Loucy (cell line): ENCODE results near the gene CCNG2.

ENCODE experiments used
- H2AFZ ChIP-seq: fragments of 200-600 bp; sonication (generic); 2 replicates; pipeline ENCODE4 v1.6.0; 2016; ENCODE audit warnings: antibody characterized with exemption, mild to moderate bottlenecking, low read length, moderate library complexity
- H3F3A ChIP-seq: fragments of 200-600 bp; 2 replicates; pipeline ENCODE4 v1.6.0; 2016; ENCODE audit warnings: antibody characterized with exemption, low read depth, mild to moderate bottlenecking
- H3K27me3 ChIP-seq: fragments of 200-600 bp; sonication (generic); 2 replicates; pipeline ENCODE4 v1.6.1; 2014; ENCODE audit warnings: low read length, mild to moderate bottlenecking; ENCODE audit not compliant: insufficient read depth, poor library complexity, severe bottlenecking
- H3K36me3 ChIP-seq: fragments of 200-600 bp; sonication (generic); 2 replicates; pipeline ENCODE4 v1.6.1; 2016; ENCODE audit warnings: low read length; ENCODE audit not compliant: insufficient read depth
- H3K4me1 ChIP-seq: fragments of 200-600 bp; sonication (generic); 2 replicates; pipeline ENCODE4 v1.5.1; 2014; ENCODE audit warnings: low read length, mild to moderate bottlenecking; ENCODE audit not compliant: insufficient read depth, poor library complexity, severe bottlenecking
- H3K4me2 ChIP-seq: fragments of 200-600 bp; sonication (generic); 2 replicates; pipeline ENCODE4 v1.6.0; 2014; ENCODE audit warnings: antibody characterized with exemption, low read length, low read depth, mild to moderate bottlenecking; ENCODE audit not compliant: poor library complexity, severe bottlenecking
- H3K4me3 ChIP-seq: fragments of 200-600 bp; sonication (generic); 2 replicates; pipeline ENCODE4 v1.5.1; 2014; ENCODE audit warnings: low read length, mild to moderate bottlenecking, mixed read lengths; ENCODE audit not compliant: poor library complexity, severe bottlenecking
- H3K79me2 ChIP-seq: fragments of 200-600 bp; sonication (generic); 2 replicates; pipeline ENCODE4 v1.6.1; 2014; ENCODE audit warnings: low read length; ENCODE audit not compliant: insufficient read depth
- H3K9ac ChIP-seq: fragments of 200-600 bp; sonication (generic); 2 replicates; pipeline ENCODE4 v1.6.0; 2014; ENCODE audit warnings: mild to moderate bottlenecking, low read depth, low read length, moderate library complexity; ENCODE audit not compliant: poor library complexity, severe bottlenecking
- H3K9me2 ChIP-seq: fragments of 200-600 bp; sonication (generic); replicated peaks from 2 replicates; pipeline ENCODE4 v1.6.1; 2016; ENCODE audit warnings: low read depth, low read length, mixed read lengths
- H3K9me3 ChIP-seq: fragments of 200-600 bp; sonication (generic); 2 replicates; pipeline ENCODE4 v1.6.1; 2014; ENCODE audit warnings: mild to moderate bottlenecking, antibody characterized with exemption, low read length, low read depth; ENCODE audit not compliant: insufficient read depth
- H4K20me1 ChIP-seq: fragments of 200-600 bp; sonication (generic); 2 replicates; pipeline ENCODE4 v1.6.0; 2014; ENCODE audit warnings: antibody characterized with exemption, low read length, mild to moderate bottlenecking; ENCODE audit not compliant: insufficient read depth, poor library complexity, severe bottlenecking
- CTCF ChIP-seq: fragments of 200-600 bp; sonication (generic); conservative IDR thresholded peaks from 2 replicates; pipeline ENCODE4 v1.5.1; 2014; ENCODE audit warnings: mild to moderate bottlenecking, antibody characterized with exemption, low read length
- EZH2phosphoT487 ChIP-seq: fragments of 200-600 bp; IDR thresholded peaks from 2 replicates; pipeline ENCODE4 v1.6.1; 2018; ENCODE audit warnings: antibody characterized with exemption, mild to moderate bottlenecking, moderate library complexity, borderline replicate concordance

Gene CCNG2

GRCh38 chr4:77141964-77142645, 14.9 kb upstream of the CCNG2 start:
- H3K9ac ChIP-seq, result no peak overlapping the region
- no peaks in the 10 kb centered on the region for H3K79me2 ChIP-seq

GRCh38 chr4:77142646-77143028, 14.4 kb upstream of the CCNG2 start:
- H3K36me3 ChIP-seq, result no peaks in the 10 kb centered on the region
- no peak overlapping the region for H3K9ac ChIP-seq
- no peaks in the 10 kb centered on the region for H3K27me3 ChIP-seq
- H2AFZ ChIP-seq, result no peak overlapping the region
- TF ChIP-seq EZH2phosphoT487, result no peak
- no peak for TF ChIP-seq CTCF
- H3K9me2 ChIP-seq, result no peaks in the 10 kb centered on the region
- no peak overlapping the region for H3K4me3 ChIP-seq
- H3K9me3 ChIP-seq, result no peaks in the 10 kb centered on the region
- peaks cover 11% of the 10 kb centered on the region for H3F3A ChIP-seq
- no peaks in the 10 kb centered on the region for H4K20me1 ChIP-seq
- no peaks in the 10 kb centered on the region for H3K79me2 ChIP-seq
- peaks cover 26% of the 10 kb centered on the region for H3K4me1 ChIP-seq
- no peak overlapping the region for H3K4me2 ChIP-seq

More at GRCh38 chr4:77141964-77142645, 14.9 kb upstream of the CCNG2 start:
- Histone ChIP-seq H3K9me2 (no peaks in the 10 kb centered on the region), H3K9me3 (no peaks in the 10 kb centered on the region), H3K4me2 (no peak overlapping the region), H3F3A (peaks cover 11% of the 10 kb centered on the region), H3K36me3 (no peaks in the 10 kb centered on the region), H3K4me1 (peaks cover 21% of the 10 kb centered on the region), H4K20me1 (no peaks in the 10 kb centered on the region), H3K27me3 (no peaks in the 10 kb centered on the region), H3K4me3 (no peak overlapping the region), H2AFZ (no peak overlapping the region)
- TF ChIP-seq EZH2phosphoT487 (no peak), CTCF (no peak)

GRCh38 chr4:77143091-77143490, 13.9 kb upstream of the CCNG2 start:
- H3K9ac ChIP-seq, result no peak overlapping the region
- no peaks in the 10 kb centered on the region for H4K20me1 ChIP-seq
- no peaks in the 10 kb centered on the region for H3K27me3 ChIP-seq
- no peaks in the 10 kb centered on the region for H3K79me2 ChIP-seq
- H3K36me3 ChIP-seq, result no peaks in the 10 kb centered on the region
- H3K9me3 ChIP-seq, result no peaks in the 10 kb centered on the region
- no peak overlapping the region for H3K4me3 ChIP-seq
- H3K9me2 ChIP-seq, result no peaks in the 10 kb centered on the region
- no peak overlapping the region for H3K4me2 ChIP-seq
- H3F3A ChIP-seq, result peaks cover 11% of the 10 kb centered on the region
- H3K4me1 ChIP-seq, result peaks cover 28% of the 10 kb centered on the region
- TF ChIP-seq EZH2phosphoT487, result no peak
- TF ChIP-seq CTCF, result no peak
- no peak overlapping the region for H2AFZ ChIP-seq
